ENCODE data around the gene HAPSTR1. TPM values are rescaled to one million over a fixed set of nuclear protein-coding genes. Genes with fewer than 3 reads are reported as not detected.

The HAPSTR1 gene
- total and polyA plus RNA-seq, 11 donors, result 13.3 to 78.4 (median 55.9) TPM

DNA sequence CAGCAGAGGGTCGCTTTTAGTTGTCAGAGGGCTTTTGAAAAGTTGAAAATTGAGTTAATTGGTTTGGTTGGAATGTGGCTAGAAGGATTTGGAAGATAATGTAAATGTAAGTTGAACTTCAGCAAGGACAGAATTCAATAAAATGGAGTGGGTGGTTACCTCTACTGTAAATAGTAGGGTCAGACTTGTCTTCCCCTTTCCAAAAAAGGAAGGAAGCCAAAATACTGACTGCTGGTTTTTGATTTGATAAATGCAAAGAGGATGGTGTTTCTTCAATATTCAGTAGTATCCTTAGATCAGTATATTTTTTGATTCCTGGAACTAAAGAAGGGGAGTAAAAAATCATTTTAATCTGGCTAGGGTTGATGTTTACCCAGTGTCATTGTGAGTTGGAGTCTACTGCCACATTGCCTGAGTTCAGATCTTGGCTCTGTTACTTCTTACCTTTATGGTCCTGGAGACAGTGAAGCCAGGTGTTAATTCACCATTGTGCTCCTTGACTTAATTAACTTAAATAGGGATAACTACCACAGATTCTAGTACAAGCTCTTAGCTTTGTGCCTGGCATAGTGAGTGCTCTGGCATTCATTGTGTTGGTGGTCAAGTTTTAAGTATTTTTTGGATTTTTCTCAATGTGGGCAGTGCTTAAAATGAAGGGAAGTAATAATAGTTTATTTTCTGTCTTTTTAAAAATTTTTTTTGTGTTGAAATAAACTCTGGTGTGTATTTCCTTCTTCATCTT is 4.4 kb downstream of the HAPSTR1 start:
- DNase-seq, result no peak
- Histone ChIP-seq H3K4me1 (peaks cover 19 to 80% (median 76%) of the 10 kb centered on the region in 12 donors), H3K9me3 (no peaks in the 10 kb centered on the region), H3K27ac (peak overlapping the region in 5 of 12 donors; percentile 1 to 31 (median 16)), H3K27me3 (no peaks in the 10 kb centered on the region), H3K4me3 (peak overlapping the region in 7 of 12 donors; percentile 75 to 99 (median 95)), H3K36me3 (peaks cover 0 to 71% (median 42%) of the 10 kb centered on the region in 9 donors)
- no peak for ATAC-seq
- 35 to 48% (median 40%) methylated on average over 1 of the region's 1 CpG for WGBS, 4 donors
- intact Hi-C loops (cut with DNase I), result loop anchor here in 2 of 10 donors (10.0 kb wide), 1 partner anchor 131 kb away; the partner anchor contains the start of gene USP7 (in 2 of the 2)
- TF ChIP-seq POLR2A (IDR thresholded peaks at IDR 0.05), result no peak
- TF ChIP-seq, protein P1, sequence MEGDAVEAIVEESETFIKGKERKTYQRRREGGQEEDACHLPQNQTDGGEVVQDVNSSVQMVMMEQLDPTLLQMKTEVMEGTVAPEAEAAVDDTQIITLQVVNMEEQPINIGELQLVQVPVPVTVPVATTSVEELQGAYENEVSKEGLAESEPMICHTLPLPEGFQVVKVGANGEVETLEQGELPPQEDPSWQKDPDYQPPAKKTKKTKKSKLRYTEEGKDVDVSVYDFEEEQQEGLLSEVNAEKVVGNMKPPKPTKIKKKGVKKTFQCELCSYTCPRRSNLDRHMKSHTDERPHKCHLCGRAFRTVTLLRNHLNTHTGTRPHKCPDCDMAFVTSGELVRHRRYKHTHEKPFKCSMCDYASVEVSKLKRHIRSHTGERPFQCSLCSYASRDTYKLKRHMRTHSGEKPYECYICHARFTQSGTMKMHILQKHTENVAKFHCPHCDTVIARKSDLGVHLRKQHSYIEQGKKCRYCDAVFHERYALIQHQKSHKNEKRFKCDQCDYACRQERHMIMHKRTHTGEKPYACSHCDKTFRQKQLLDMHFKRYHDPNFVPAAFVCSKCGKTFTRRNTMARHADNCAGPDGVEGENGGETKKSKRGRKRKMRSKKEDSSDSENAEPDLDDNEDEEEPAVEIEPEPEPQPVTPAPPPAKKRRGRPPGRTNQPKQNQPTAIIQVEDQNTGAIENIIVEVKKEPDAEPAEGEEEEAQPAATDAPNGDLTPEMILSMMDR (IDR thresholded peaks at IDR 0.05), result no peak

DNA sequence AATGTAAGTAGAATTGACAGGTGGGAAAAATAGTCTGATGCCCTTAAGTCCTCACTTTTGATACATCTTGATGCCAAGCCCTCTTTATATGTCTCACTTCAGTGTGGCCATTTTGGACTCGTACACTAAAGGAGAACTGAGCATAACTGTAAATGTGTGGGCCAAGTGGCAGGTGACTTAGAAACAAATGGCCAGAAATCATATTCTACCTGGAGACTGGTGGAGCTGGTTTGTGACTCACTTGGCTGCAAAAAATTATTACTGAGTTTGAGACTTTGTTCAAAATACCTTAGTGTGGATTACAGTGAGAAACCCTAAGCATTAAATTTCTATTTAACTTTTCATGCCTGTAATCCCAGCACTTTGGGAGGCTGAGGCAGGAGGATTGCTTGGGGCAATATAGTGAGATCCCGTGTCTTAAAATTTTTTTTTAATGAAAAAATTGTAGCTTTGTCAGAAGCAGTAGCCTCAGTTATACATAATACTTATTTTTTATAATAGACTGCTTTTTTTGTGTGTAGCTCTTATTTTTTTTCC is 5.0 kb downstream of the HAPSTR1 start:
- peaks cover 21 to 86% (median 82%) of the 10 kb centered on the region in 12 donors for H3K4me1 ChIP-seq
- intact Hi-C loops (cut with DNase I), result loop anchor here in 2 of 10 donors (10.0 kb wide), 1 partner anchor 132 kb away; the partner anchor contains the start of gene USP7 (in 2 of the 2)
- DNase-seq (no peak), ATAC-seq (no peak)
- no peak overlapping the region for H3K27ac ChIP-seq
- peaks cover 0 to 78% (median 43%) of the 10 kb centered on the region in 9 donors for H3K36me3 ChIP-seq
- TF ChIP-seq POLR2A (IDR thresholded peaks at IDR 0.05), result no peak
- TF ChIP-seq, protein P1 (IDR thresholded peaks at IDR 0.05), result no peak
- no peaks in the 10 kb centered on the region for H3K9me3 ChIP-seq
- 71 to 76% (median 75%) methylated on average over 2 of the region's 2 CpGs for WGBS, 4 donors
- H3K4me3 ChIP-seq, result no peak overlapping the region
- no peaks in the 10 kb centered on the region for H3K27me3 ChIP-seq

DNA sequence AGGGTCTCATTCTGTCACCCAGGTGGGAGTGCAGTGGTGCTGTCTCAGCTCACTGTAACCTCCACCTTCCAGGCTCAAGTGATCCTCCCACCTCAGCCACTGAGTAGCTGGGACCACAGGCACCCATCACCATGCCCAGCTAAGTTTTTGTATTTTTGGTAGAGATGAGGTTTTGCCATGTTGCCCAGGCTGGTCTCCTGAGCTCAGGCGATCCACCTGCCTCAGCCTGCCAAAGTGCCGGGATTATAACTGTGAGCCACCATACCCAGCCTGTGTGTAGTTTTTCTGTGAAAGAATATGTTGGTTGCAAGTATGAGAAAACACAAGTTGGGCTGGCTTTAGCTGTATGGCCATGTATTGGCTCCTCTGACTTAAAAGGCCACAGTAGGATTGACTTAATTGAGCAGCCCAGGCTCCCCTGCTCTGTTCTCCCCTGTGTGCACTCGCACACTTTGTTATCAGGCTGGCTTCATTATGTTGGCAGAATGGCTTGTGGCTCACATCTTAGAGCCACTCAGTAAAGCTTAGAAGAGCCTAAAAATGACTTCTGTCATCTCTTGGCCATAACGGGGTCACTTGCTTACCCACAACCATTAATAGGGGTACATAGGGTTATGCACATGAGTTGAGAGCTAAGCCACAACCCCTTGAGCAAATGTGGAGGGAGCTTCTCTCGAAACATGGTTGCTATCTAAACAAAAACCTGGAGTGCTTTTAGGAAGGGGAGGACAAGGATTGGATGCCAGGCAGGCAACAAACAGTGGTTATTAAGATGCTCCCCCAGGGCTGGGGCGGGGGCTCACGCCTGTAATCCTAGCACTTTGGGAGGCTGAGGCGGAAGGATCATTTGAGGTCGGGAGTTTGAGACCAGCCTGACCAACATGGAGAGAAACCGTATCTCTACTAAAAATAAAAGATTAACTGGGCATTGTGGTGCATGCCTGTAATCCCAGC is 6.1 kb downstream of the HAPSTR1 start:
- Histone ChIP-seq H3K27ac (peak overlapping the region in 5 of 12 donors; percentile 3 to 15 (median 8)), H3K27me3 (no peaks in the 10 kb centered on the region), H3K4me3 (peak overlapping the region in 3 of 12 donors; percentile 7 to 23 (median 9)), H3K36me3 (peaks cover 0 to 89% (median 54%) of the 10 kb centered on the region in 9 donors), H3K9me3 (no peaks in the 10 kb centered on the region), H3K4me1 (peaks cover 21 to 96% (median 93%) of the 10 kb centered on the region in 12 donors)
- TF ChIP-seq POLR2A (IDR thresholded peaks at IDR 0.05), result no peak
- TF ChIP-seq, protein P1 (IDR thresholded peaks at IDR 0.05), result no peak
- intact Hi-C loops (cut with DNase I), result loop anchor here in 2 of 10 donors (10.0 kb wide), 1 partner anchor 133 kb away; the partner anchor contains the start of gene USP7 (in 2 of the 2)
- ATAC-seq (peak in 3 of 4 donors; percentile 20 to 61 (median 50)), DNase-seq (no peak)
- 60 to 62% (median 60%) methylated on average over 10 of the region's 10 CpGs for WGBS, 4 donors

Measured in heart left ventricle (tissue), 16 donors.